ENCODE results near the gene CLEC2L. TPM values are rescaled to one million over a fixed set of nuclear protein-coding genes. Genes with fewer than 3 reads are reported as not detected.
A peak's percentile ranks its signal among the peaks of the same experiment; 100 is the strongest.

The CLEC2L gene
- total RNA-seq, 2 donors from 2014 or later = not detected

DNA sequence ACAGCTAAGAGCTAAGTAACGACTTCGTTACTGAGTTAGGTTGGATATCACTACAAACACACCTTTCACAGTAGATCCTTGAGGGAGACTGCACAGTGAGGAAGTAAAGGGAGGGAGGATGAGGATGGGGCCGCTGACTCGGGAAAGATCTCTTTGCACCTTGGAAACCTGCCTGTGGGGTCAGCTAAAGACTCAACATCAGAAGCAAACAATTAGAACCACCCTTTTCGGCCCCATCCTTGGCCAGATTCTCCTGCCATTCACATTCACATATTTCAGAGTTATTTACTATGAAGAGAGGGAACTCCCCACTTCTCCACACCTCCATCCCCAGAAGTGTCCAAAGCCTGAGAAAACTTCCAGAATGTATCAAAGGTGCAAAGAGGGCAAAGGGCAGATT is 47.1 kb downstream of the CLEC2L start:
- peaks cover 51% of the 10 kb centered on the region for H3K36me3 ChIP-seq
- no peak overlapping the region for H3K27ac ChIP-seq
- no peaks in the 10 kb centered on the region for H3K27me3 ChIP-seq
- no peak for DNase-seq (ENCODE audit: low spot score)
- TF ChIP-seq, protein P1, sequence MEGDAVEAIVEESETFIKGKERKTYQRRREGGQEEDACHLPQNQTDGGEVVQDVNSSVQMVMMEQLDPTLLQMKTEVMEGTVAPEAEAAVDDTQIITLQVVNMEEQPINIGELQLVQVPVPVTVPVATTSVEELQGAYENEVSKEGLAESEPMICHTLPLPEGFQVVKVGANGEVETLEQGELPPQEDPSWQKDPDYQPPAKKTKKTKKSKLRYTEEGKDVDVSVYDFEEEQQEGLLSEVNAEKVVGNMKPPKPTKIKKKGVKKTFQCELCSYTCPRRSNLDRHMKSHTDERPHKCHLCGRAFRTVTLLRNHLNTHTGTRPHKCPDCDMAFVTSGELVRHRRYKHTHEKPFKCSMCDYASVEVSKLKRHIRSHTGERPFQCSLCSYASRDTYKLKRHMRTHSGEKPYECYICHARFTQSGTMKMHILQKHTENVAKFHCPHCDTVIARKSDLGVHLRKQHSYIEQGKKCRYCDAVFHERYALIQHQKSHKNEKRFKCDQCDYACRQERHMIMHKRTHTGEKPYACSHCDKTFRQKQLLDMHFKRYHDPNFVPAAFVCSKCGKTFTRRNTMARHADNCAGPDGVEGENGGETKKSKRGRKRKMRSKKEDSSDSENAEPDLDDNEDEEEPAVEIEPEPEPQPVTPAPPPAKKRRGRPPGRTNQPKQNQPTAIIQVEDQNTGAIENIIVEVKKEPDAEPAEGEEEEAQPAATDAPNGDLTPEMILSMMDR (IDR thresholded peaks at IDR 0.05) = no peak
- no peaks in the 10 kb centered on the region for H3K9me3 ChIP-seq
- H3K4me1 ChIP-seq = peaks cover 0 to 10% of the 10 kb centered on the region in 2 donors
- H3K4me3 ChIP-seq = no peak overlapping the region

DNA sequence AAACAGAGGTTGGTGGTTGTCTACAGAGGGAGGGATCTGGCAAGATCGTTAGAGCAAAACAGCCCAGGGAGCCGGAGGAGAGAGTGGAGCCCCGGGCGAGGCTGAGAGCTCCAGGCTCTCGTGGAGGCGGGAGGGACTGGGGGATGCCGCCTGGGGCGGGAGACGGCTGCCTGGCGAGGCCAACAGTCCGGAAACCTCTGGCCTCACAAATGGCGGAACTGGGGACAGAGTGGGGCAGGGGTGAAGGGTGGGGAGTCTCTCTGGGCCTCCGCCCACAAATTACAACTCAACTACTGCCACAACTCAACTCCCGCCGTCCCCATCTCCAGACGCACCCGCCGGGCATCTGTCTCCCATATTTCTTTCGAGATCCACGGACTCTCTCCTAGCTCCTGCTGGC is 47.7 kb downstream of the CLEC2L start:
- H3K36me3 ChIP-seq = peaks cover 56% of the 10 kb centered on the region

DNA sequence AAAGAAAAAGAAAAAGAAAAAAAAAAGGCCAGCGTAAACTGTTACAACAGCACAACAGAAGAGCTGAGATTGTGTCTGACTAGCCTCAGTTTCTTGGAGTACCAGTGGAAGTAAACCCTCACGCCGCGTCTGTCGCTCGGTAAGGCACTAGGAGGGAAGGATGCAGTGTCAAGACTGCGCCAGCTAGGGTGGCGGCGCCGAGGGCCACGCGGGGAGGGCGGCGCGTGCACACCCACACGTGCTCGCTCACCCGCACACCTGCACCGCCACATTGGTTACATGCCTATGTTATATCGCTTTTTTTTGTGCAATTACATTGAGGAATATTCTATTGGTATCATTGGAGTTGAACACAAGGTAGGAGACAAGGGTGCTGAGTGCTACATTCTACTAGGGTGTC is 48.2 kb downstream of the CLEC2L start:
- TF ChIP-seq, protein P1 (IDR thresholded peaks at IDR 0.05) = no peak
- DNase-seq (ENCODE audit: low spot score) = no peak
- Histone ChIP-seq H3K27ac (no peak overlapping the region), H3K4me1 (peaks cover 0 to 10% of the 10 kb centered on the region in 2 donors), H3K9me3 (no peaks in the 10 kb centered on the region), H3K27me3 (no peaks in the 10 kb centered on the region), H3K4me3 (no peak overlapping the region), H3K36me3 (peaks cover 60% of the 10 kb centered on the region)

More for the DNA sequence above, 47.7 kb downstream of the CLEC2L start:
- H3K4me1 ChIP-seq = peaks cover 0 to 10% of the 10 kb centered on the region in 2 donors
- H3K9me3 ChIP-seq = no peaks in the 10 kb centered on the region
- no peak overlapping the region for H3K27ac ChIP-seq
- no peak overlapping the region for H3K4me3 ChIP-seq
- H3K27me3 ChIP-seq = no peaks in the 10 kb centered on the region
- TF ChIP-seq, protein P1 (IDR thresholded peaks at IDR 0.05) = no peak
- DNase-seq (ENCODE audit: low spot score) = no peak

DNA sequence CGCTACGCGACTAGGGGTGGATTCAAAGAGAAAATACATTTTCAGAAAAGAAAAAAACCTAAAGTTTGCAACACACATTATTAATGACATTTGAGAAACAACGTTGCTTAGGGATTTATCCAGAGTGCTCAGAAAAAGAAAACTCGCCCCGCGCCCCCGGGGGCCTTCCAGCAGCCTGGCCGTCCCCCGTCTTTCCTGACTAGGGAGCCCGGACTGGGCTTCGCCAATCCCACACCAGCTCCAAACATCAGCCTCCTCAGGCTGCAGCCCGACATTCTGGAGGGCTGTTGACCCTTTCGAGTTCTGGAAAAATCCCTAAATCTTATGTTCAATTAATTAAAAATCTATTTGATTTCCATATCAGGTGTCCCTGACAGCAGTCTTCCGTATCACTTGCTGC is 48.6 kb downstream of the CLEC2L start:
- Histone ChIP-seq H3K36me3 (peaks cover 60% of the 10 kb centered on the region), H3K9me3 (no peaks in the 10 kb centered on the region), H3K4me3 (no peak overlapping the region), H3K27me3 (no peaks in the 10 kb centered on the region), H3K27ac (no peak overlapping the region), H3K4me1 (peaks cover 0 to 10% of the 10 kb centered on the region in 2 donors)
- TF ChIP-seq, protein P1 (IDR thresholded peaks at IDR 0.05) = no peak
- DNase-seq (ENCODE audit: low spot score) = no peak

DNA sequence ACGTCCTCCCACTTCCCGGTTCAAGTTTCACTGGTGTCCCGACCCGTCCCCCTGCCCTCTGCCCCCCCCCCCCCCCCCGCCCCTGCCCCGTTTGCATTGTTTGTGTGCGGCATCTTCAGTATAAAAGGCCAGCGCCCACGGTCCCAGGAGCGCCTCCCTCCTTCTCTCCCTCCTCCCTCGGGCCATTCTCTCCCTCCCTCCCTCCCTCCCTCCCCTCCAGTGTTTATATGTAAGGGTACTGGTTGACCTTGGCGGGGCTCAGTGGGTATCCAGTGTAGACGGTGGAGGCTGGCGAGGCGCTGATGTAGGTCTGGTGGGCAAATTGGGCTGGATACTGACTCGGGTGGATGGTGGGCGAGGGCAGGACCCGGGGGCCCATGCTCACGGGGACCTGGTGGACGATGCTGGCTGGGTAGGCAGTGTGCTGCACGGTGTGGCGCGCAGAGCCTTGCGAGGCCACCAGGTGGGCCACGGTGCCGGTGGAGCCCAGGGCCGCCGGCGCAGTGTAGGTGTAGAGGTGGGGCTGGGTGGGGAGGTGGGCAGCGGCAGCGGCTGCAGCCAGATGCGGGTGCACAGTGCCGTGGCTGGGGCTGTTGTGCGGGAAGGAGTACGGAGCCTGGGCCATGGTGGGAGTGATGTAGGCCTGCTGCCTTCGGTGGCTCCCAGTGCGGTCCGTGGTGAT is 49.4 kb downstream of the CLEC2L start:
- Histone ChIP-seq H3K27ac (no peak overlapping the region), H3K36me3 (peaks cover 62% of the 10 kb centered on the region), H3K9me3 (no peaks in the 10 kb centered on the region), H3K27me3 (no peaks in the 10 kb centered on the region), H3K4me3 (no peak overlapping the region), H3K4me1 (peaks cover 0 to 10% of the 10 kb centered on the region in 2 donors)
- DNase-seq (ENCODE audit: low spot score) = no peak
- TF ChIP-seq, protein P1 (IDR thresholded peaks at IDR 0.05) = no peak

DNA sequence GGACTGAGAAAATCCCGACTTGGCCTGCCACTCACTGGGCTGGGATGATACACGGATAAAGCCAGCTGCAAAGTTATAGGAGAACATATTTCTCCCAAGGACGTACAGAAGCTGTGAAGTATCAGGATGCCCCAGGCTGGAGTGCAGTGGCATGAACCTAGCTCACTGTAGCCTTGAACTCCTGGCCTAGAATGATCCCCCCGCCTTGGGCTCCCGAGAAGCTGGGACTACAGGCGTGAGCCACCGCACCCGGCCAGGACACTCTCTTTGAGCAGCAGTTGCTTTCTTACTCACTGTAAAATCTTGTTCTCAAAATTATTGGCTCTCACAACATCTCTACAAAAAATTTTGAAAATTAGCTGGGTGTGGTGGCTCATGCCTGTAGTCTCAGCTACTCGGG is 50.4 kb downstream of the CLEC2L start:
- peaks cover 0 to 10% of the 10 kb centered on the region in 2 donors for H3K4me1 ChIP-seq
- H3K9me3 ChIP-seq = no peaks in the 10 kb centered on the region
- TF ChIP-seq, protein P1 (IDR thresholded peaks at IDR 0.05) = no peak
- H3K4me3 ChIP-seq = no peak overlapping the region
- no peaks in the 10 kb centered on the region for H3K27me3 ChIP-seq
- H3K27ac ChIP-seq = peak overlapping the region; percentile 10 to 33
- peaks cover 72% of the 10 kb centered on the region for H3K36me3 ChIP-seq
- no peak for DNase-seq (ENCODE audit: low spot score)

Measured in right atrium auricular region (tissue), 2 donors.